ENCODE measurements around the gene DNAJB9. TPM values are rescaled to one million over a fixed set of nuclear protein-coding genes. Genes with fewer than 3 reads are reported as not detected.

Gene DNAJB9
- total and polyA plus RNA-seq, 2 experiments from 2014 or later: 7.3 to 16.0 TPM

DNA sequence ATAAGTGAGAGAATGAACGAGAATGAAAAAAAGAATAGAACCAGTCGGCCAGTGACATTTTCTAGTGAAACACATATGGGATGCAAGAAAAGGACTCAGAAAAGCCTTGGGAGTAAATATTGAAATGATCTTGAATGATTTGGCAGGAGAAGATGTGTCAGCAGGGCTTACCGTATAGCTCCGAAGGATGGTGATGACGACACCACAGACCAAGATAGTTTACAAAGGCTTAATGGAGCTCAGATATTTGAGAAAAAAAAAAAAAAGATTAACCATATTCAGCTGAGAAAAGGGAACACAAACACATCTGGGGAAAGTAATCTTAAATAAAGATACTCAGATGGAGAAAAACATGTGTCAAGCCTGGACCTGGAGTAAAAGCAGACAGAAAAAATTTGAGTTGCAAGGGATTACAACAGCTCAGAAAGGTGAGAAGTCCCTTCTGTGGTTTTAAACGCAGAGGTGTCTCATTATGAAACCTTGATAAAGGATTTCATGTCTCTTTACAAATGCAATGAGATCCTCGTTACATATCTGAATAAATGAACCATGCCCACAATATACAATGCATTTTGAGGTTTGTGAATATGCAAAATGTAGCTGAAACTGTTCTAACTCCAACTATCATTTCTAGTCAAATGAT is 36.0 kb downstream of the DNAJB9 start:
- Histone ChIP-seq H3K36me3 (ENCODE audit: insufficient read depth) (no peaks in the 10 kb centered on the region), H3K27ac (ENCODE audit: low read depth) (no peak overlapping the region), H3F3A (replicated peaks; ENCODE audit: low read depth) (no peaks in the 10 kb centered on the region), H3K4me2 (no peak overlapping the region), H3K27me3 (ENCODE audit: insufficient read depth) (no peaks in the 10 kb centered on the region), H4K20me1 (replicated peaks; ENCODE audit: insufficient read depth) (no peaks in the 10 kb centered on the region), H3K4me3 (no peak overlapping the region), H3K79me2 (replicated peaks; ENCODE audit: insufficient read depth) (no peaks in the 10 kb centered on the region), H3K9me2 (ENCODE audit: insufficient read depth) (no peaks in the 10 kb centered on the region), H2AFZ (no peak overlapping the region), H3K4me1 (ENCODE audit: insufficient read depth) (peaks cover 9% of the 10 kb centered on the region)
- Mint-ChIP-seq H3K27me3 (ENCODE audit: insufficient read depth, low read depth, poor library complexity) (no peaks in the 10 kb centered on the region), H3K36me3 (ENCODE audit: low read depth) (no peaks in the 10 kb centered on the region), H3K4me1 (peaks cover 10% of the 10 kb centered on the region), H3K27ac (no peak overlapping the region), H3K4me3 (no peak overlapping the region), H3K9me3 (no peaks in the 10 kb centered on the region)
- no peak for DNase-seq (ENCODE audit: low spot score)
- TF ChIP-seq STAT1 (IDR thresholded peaks at IDR 0.05; ENCODE audit: unreplicated experiment): no peak
- TF ChIP-seq ZNF331 (CRISPR knock-in tag; IDR thresholded peaks at IDR 0.05; ENCODE audit: low read depth): no peak
- TF ChIP-seq, protein P1, sequence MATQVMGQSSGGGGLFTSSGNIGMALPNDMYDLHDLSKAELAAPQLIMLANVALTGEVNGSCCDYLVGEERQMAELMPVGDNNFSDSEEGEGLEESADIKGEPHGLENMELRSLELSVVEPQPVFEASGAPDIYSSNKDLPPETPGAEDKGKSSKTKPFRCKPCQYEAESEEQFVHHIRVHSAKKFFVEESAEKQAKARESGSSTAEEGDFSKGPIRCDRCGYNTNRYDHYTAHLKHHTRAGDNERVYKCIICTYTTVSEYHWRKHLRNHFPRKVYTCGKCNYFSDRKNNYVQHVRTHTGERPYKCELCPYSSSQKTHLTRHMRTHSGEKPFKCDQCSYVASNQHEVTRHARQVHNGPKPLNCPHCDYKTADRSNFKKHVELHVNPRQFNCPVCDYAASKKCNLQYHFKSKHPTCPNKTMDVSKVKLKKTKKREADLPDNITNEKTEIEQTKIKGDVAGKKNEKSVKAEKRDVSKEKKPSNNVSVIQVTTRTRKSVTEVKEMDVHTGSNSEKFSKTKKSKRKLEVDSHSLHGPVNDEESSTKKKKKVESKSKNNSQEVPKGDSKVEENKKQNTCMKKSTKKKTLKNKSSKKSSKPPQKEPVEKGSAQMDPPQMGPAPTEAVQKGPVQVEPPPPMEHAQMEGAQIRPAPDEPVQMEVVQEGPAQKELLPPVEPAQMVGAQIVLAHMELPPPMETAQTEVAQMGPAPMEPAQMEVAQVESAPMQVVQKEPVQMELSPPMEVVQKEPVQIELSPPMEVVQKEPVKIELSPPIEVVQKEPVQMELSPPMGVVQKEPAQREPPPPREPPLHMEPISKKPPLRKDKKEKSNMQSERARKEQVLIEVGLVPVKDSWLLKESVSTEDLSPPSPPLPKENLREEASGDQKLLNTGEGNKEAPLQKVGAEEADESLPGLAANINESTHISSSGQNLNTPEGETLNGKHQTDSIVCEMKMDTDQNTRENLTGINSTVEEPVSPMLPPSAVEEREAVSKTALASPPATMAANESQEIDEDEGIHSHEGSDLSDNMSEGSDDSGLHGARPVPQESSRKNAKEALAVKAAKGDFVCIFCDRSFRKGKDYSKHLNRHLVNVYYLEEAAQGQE (IDR thresholded peaks at IDR 0.05; ENCODE audit: unreplicated experiment): no peak
- TF ChIP-seq EZH2 (IDR thresholded peaks at IDR 0.05; ENCODE audit: low read depth, unreplicated experiment): no peak
- TF ChIP-seq, protein P2, sequence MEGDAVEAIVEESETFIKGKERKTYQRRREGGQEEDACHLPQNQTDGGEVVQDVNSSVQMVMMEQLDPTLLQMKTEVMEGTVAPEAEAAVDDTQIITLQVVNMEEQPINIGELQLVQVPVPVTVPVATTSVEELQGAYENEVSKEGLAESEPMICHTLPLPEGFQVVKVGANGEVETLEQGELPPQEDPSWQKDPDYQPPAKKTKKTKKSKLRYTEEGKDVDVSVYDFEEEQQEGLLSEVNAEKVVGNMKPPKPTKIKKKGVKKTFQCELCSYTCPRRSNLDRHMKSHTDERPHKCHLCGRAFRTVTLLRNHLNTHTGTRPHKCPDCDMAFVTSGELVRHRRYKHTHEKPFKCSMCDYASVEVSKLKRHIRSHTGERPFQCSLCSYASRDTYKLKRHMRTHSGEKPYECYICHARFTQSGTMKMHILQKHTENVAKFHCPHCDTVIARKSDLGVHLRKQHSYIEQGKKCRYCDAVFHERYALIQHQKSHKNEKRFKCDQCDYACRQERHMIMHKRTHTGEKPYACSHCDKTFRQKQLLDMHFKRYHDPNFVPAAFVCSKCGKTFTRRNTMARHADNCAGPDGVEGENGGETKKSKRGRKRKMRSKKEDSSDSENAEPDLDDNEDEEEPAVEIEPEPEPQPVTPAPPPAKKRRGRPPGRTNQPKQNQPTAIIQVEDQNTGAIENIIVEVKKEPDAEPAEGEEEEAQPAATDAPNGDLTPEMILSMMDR (conservative IDR thresholded peaks at IDR 0.05; ENCODE audit: low read depth in 2 of 2): no peak
- no peak for TF ChIP-seq CREB1 (CRISPR knock-in tag; IDR thresholded peaks at IDR 0.05; ENCODE audit: low read depth)
- TF ChIP-seq EZH2phosphoT487 (IDR thresholded peaks at IDR 0.05; ENCODE audit: unreplicated experiment): no peak
- TF ChIP-seq, protein P3, sequence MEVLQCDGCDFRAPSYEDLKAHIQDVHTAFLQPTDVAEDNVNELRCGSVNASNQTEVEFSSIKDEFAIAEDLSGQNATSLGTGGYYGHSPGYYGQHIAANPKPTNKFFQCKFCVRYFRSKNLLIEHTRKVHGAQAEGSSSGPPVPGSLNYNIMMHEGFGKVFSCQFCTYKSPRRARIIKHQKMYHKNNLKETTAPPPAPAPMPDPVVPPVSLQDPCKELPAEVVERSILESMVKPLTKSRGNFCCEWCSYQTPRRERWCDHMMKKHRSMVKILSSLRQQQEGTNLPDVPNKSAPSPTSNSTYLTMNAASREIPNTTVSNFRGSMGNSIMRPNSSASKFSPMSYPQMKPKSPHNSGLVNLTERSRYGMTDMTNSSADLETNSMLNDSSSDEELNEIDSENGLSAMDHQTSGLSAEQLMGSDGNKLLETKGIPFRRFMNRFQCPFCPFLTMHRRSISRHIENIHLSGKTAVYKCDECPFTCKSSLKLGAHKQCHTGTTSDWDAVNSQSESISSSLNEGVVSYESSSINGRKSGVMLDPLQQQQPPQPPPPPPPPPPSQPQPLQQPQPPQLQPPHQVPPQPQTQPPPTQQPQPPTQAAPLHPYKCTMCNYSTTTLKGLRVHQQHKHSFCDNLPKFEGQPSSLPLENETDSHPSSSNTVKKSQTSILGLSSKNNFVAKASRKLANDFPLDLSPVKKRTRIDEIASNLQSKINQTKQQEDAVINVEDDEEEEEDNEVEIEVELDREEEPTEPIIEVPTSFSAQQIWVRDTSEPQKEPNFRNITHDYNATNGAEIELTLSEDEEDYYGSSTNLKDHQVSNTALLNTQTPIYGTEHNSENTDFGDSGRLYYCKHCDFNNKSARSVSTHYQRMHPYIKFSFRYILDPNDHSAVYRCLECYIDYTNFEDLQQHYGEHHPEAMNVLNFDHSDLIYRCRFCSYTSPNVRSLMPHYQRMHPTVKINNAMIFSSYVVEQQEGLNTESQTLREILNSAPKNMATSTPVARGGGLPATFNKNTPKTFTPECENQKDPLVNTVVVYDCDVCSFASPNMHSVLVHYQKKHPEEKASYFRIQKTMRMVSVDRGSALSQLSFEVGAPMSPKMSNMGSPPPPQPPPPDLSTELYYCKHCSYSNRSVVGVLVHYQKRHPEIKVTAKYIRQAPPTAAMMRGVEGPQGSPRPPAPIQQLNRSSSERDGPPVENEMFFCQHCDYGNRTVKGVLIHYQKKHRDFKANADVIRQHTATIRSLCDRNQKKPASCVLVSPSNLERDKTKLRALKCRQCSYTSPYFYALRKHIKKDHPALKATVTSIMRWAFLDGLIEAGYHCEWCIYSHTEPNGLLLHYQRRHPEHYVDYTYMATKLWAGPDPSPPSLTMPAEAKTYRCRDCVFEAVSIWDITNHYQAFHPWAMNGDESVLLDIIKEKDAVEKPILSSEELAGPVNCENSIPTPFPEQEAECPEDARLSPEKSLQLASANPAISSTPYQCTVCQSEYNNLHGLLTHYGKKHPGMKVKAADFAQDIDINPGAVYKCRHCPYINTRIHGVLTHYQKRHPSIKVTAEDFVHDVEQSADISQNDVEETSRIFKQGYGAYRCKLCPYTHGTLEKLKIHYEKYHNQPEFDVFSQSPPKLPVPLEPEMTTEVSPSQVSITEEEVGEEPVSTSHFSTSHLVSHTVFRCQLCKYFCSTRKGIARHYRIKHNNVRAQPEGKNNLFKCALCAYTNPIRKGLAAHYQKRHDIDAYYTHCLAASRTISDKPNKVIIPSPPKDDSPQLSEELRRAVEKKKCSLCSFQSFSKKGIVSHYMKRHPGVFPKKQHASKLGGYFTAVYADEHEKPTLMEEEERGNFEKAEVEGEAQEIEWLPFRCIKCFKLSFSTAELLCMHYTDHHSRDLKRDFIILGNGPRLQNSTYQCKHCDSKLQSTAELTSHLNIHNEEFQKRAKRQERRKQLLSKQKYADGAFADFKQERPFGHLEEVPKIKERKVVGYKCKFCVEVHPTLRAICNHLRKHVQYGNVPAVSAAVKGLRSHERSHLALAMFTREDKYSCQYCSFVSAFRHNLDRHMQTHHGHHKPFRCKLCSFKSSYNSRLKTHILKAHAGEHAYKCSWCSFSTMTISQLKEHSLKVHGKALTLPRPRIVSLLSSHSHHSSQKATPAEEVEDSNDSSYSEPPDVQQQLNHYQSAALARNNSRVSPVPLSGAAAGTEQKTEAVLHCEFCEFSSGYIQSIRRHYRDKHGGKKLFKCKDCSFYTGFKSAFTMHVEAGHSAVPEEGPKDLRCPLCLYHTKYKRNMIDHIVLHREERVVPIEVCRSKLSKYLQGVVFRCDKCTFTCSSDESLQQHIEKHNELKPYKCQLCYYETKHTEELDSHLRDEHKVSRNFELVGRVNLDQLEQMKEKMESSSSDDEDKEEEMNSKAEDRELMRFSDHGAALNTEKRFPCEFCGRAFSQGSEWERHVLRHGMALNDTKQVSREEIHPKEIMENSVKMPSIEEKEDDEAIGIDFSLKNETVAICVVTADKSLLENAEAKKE (CRISPR knock-in tag; IDR thresholded peaks at IDR 0.05): no peak
- no peak for TF ChIP-seq POLR2AphosphoS5 (IDR thresholded peaks at IDR 0.05; ENCODE audit: low read depth)
- TF ChIP-seq, protein P4, sequence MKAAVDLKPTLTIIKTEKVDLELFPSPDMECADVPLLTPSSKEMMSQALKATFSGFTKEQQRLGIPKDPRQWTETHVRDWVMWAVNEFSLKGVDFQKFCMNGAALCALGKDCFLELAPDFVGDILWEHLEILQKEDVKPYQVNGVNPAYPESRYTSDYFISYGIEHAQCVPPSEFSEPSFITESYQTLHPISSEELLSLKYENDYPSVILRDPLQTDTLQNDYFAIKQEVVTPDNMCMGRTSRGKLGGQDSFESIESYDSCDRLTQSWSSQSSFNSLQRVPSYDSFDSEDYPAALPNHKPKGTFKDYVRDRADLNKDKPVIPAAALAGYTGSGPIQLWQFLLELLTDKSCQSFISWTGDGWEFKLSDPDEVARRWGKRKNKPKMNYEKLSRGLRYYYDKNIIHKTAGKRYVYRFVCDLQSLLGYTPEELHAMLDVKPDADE (IDR thresholded peaks at IDR 0.05): no peak
- no peak for TF ChIP-seq NANOG (IDR thresholded peaks at IDR 0.05; ENCODE audit: borderline replicate concordance)
- no peak for ATAC-seq
